Hepatocyte (in vitro differentiated cells): ENCODE data around the gene LIMS2. TPM values are rescaled to one million over a fixed set of nuclear protein-coding genes. Genes with fewer than 3 reads are reported as not detected.

Experiments used
- DNase-seq: peaks from one replicate; pipeline ENCODE4 v3.0.0-alpha.2; 2016; ENCODE audit warnings: low spot score
- H2AFZ ChIP-seq: fragments of 200-600 bp; sonication (generic); 2 replicates; pipeline ENCODE4 v1.6.0; 2016; ENCODE audit warnings: antibody characterized with exemption, mild to moderate bottlenecking
- H3K27ac ChIP-seq: fragments of 200-600 bp; sonication (generic); 2 replicates; pipeline ENCODE4 v1.5.1; 2016; ENCODE audit warnings: mild to moderate bottlenecking
- H3K27me3 ChIP-seq: fragments of 200-600 bp; sonication (generic); 2 replicates; pipeline ENCODE4 v1.6.1; 2016
- H3K36me3 ChIP-seq: fragments of 200-600 bp; sonication (generic); replicated peaks from 2 replicates; pipeline ENCODE4 v1.5.1; 2016; ENCODE audit warnings: low read depth; ENCODE audit not compliant: insufficient read depth
- H3K4me1 ChIP-seq: fragments of 200-600 bp; sonication (generic); 2 replicates; pipeline ENCODE4 v1.5.1; 2016; ENCODE audit warnings: mild to moderate bottlenecking, moderate library complexity; ENCODE audit not compliant: insufficient read depth
- H3K4me2 ChIP-seq: fragments of 200-600 bp; sonication (generic); 2 replicates; pipeline ENCODE4 v1.6.0; 2016
- H3K4me3 ChIP-seq: fragments of 200-600 bp; sonication (generic); 2 replicates; pipeline ENCODE4 v1.5.1; 2016; ENCODE audit warnings: mild to moderate bottlenecking
- H3K79me2 ChIP-seq: fragments of 200-600 bp; sonication (generic); 2 replicates; pipeline ENCODE4 v1.6.0; 2017; ENCODE audit warnings: mild to moderate bottlenecking
- H3K9me2 ChIP-seq: fragments of 200-600 bp; sonication (generic); replicated peaks from 2 replicates; pipeline ENCODE4 v1.6.0; 2017; ENCODE audit warnings: mild to moderate bottlenecking; ENCODE audit not compliant: insufficient read depth
- H3K9me3 ChIP-seq: fragments of 200-600 bp; sonication (generic); 2 replicates; pipeline ENCODE4 v1.5.1; 2016; ENCODE audit warnings: low read depth, mild to moderate bottlenecking
- H4K20me1 ChIP-seq: fragments of 200-600 bp; sonication (generic); 2 replicates; pipeline ENCODE4 v1.6.0; 2016; ENCODE audit warnings: mild to moderate bottlenecking; ENCODE audit not compliant: insufficient read depth, poor library complexity, severe bottlenecking
- CTCF ChIP-seq: fragments of 200-600 bp; sonication (generic); IDR thresholded peaks from 2 replicates; pipeline ENCODE4 v1.5.1; 2016; ENCODE audit warnings: antibody characterized with exemption, mild to moderate bottlenecking; ENCODE audit not compliant: poor library complexity
- EZH2 ChIP-seq: fragments of 200-600 bp; sonication (generic); IDR thresholded peaks from 2 replicates; pipeline ENCODE4 v1.6.1; 2016; ENCODE audit warnings: antibody characterized with exemption, mild to moderate bottlenecking, borderline replicate concordance
- EZH2phosphoT487 ChIP-seq: fragments of 200-600 bp; sonication (generic); IDR thresholded peaks from one replicate; pipeline ENCODE4 v1.6.1; 2018; ENCODE audit warnings: antibody characterized with exemption, mild to moderate bottlenecking, low read depth, moderate library complexity; ENCODE audit not compliant: unreplicated experiment, severe bottlenecking
- whole genome bisulfite sequencing: methylation state at CpG from one replicate; pipeline ENCODE4 v1.1.6; 2016; ENCODE audit warnings: low lambda C conversion rate; ENCODE audit errors: missing lambda C conversion rate; 5-methylcytosine and 5-hydroxymethylcytosine counted together
- polyA plus RNA-seq: library from polyadenylated mRNA; unstranded; fragments of >200 nt; fragmentation: Nextera tagmentation; extraction: Ambion mirVana; gene quantifications from 2 replicates; pipeline ENCODE4 v1.2.1, GENCODE V29; 2016
- total RNA-seq: library from RNA; depleted of rRNA; stranded (reverse); fragments of >200 nt; gene quantifications from 2 replicates; pipeline ENCODE4 v1.2.3, GENCODE V29; 2014

LIMS2 gene
- total and polyA plus RNA-seq, 2 experiments from 2014 or later = 4.0 to 8.3 TPM

- no peaks in the 10 kb centered on the region for H3K36me3 ChIP-seq
- WGBS = no CpG with 5 or more reads among the region's 3 CpGs
- H3K4me1 ChIP-seq = no peaks in the 10 kb centered on the region
- no peak overlapping the region for H3K4me3 ChIP-seq
- H3K9me3 ChIP-seq = no peaks in the 10 kb centered on the region
- H3K27me3 ChIP-seq = no peaks in the 10 kb centered on the region
- no peaks in the 10 kb centered on the region for H4K20me1 ChIP-seq
- H3K79me2 ChIP-seq = no peaks in the 10 kb centered on the region
- H3K9me2 ChIP-seq = no peaks in the 10 kb centered on the region
- no peak for TF ChIP-seq EZH2phosphoT487
- no peak for TF ChIP-seq CTCF
- TF ChIP-seq EZH2 = no peak
- DNase-seq = no peak
- no peak overlapping the region for H3K27ac ChIP-seq
- no peak overlapping the region for H2AFZ ChIP-seq
- no peak overlapping the region for H3K4me2 ChIP-seq
Measured at GRCh38 chr2:127589358-127589757, 86.0 kb downstream of the LIMS2 start.

Other genes starting within 250 kb of the LIMS2 start
- 45.9 and 58.5 TPM in 2 replicates for gene IWS1, start 149.0 kb downstream of the LIMS2 start, total RNA-seq
- gene IWS1, start 149.0 kb downstream of the LIMS2 start, polyA plus RNA-seq = 47.8 and 49.3 TPM in 2 replicates
- gene MYO7B, start 139.8 kb downstream of the LIMS2 start, total RNA-seq = 17.6 and 20.1 TPM in 2 replicates
- gene MYO7B, start 139.8 kb downstream of the LIMS2 start, polyA plus RNA-seq = 12.6 and 17.6 TPM in 2 replicates
- gene GPR17, start 29.4 kb downstream of the LIMS2 start, total RNA-seq = not detected in 2 replicates
- 0.39 TPM in 1 of 2 replicates, not detected in the other for gene GPR17, start 29.4 kb downstream of the LIMS2 start, polyA plus RNA-seq
- gene SFT2D3, start 26.0 kb upstream of the LIMS2 start, total RNA-seq = 10.2 and 10.7 TPM in 2 replicates
- gene SFT2D3, start 26.0 kb upstream of the LIMS2 start, polyA plus RNA-seq = 1.6 TPM in 1 of 2 replicates, not detected in the other
- 36.2 and 47.5 TPM in 2 replicates for gene WDR33, start 135.6 kb upstream of the LIMS2 start, total RNA-seq
- gene WDR33, start 135.6 kb upstream of the LIMS2 start, polyA plus RNA-seq = 33.5 and 43.3 TPM in 2 replicates
- 19.9 and 25.2 TPM in 2 replicates for gene POLR2D, start 182.6 kb upstream of the LIMS2 start, total RNA-seq
- 22.0 and 31.4 TPM in 2 replicates for gene POLR2D, start 182.6 kb upstream of the LIMS2 start, polyA plus RNA-seq
- 10.1 and 14.7 TPM in 2 replicates for gene AMMECR1L, start 210.4 kb upstream of the LIMS2 start, total RNA-seq
- 8.1 and 9.3 TPM in 2 replicates for gene AMMECR1L, start 210.4 kb upstream of the LIMS2 start, polyA plus RNA-seq